GM19023 (cell line): ENCODE results near the gene MCC.
"Not testable (repeated sequence)": the region's sequence is repeated elsewhere in the genome, so short reads cannot be mapped to it uniquely, and the experiment has no call there.

Experiments
- ATAC-seq: cut with Tn5 transposase; IDR thresholded peaks from one replicate; pipeline ENCODE4 v1.9.1; 2021; ENCODE audit warnings: mild to moderate bottlenecking, moderate library complexity; ENCODE audit not compliant: unreplicated experiment

The MCC gene

GRCh38 chr5:113090336-113091106 lies 397.7 kb downstream of the MCC start:
- ATAC-seq, result no peak

GRCh38 chr5:113089653-113090335 lies 398.5 kb downstream of the MCC start:
- no peak for ATAC-seq

GRCh38 chr5:113087976-113088514 lies 400.2 kb downstream of the MCC start:
- no peak for ATAC-seq

- ATAC-seq, result no peak
These were observed 402.3 kb downstream of the MCC start for GRCh38 chr5:113085880-113086409.

- ATAC-seq, result no peak
These were observed 403.2 kb downstream of the MCC start for GRCh38 chr5:113085084-113085414.

- ATAC-seq, result no peak
These were observed 403.7 kb downstream of the MCC start for GRCh38 chr5:113084402-113085083.

GRCh38 chr5:113083481-113083880 lies 404.8 kb downstream of the MCC start:
- no peak for ATAC-seq

GRCh38 chr5:113082547-113082905 lies 405.7 kb downstream of the MCC start:
- ATAC-seq, result no peak

GRCh38 chr5:113081881-113082546 lies 406.2 kb downstream of the MCC start:
- ATAC-seq, result no peak

GRCh38 chr5:113081091-113081839 lies 407.0 kb downstream of the MCC start:
- no peak for ATAC-seq

- ATAC-seq, result not testable (repeated sequence)
These were observed 411.6 kb downstream of the MCC start for GRCh38 chr5:113076649-113077048.

- ATAC-seq, result no peak
These were observed 413.2 kb downstream of the MCC start for GRCh38 chr5:113075019-113075418.

- ATAC-seq, result not testable (repeated sequence)
These were observed 414.6 kb downstream of the MCC start for GRCh38 chr5:113073629-113074034.

GRCh38 chr5:113071401-113071800 lies 416.9 kb downstream of the MCC start:
- no peak for ATAC-seq

GRCh38 chr5:113070901-113071300 lies 417.4 kb downstream of the MCC start:
- ATAC-seq, result no peak

- no peak for ATAC-seq
These were observed 419.7 kb downstream of the MCC start for GRCh38 chr5:113068559-113068958.

GRCh38 chr5:113067635-113068344 lies 420.5 kb downstream of the MCC start:
- no peak for ATAC-seq

- no peak for ATAC-seq
These were observed 422.6 kb downstream of the MCC start for GRCh38 chr5:113065626-113066025.

GRCh38 chr5:113064806-113065205 lies 423.4 kb downstream of the MCC start:
- no peak for ATAC-seq

- ATAC-seq, result no peak
These were observed 424.3 kb downstream of the MCC start for GRCh38 chr5:113063927-113064326.
